B cell (primary cell): ENCODE data around the gene BRINP3. TPM values are rescaled to one million over a fixed set of nuclear protein-coding genes. Genes with fewer than 3 reads are reported as not detected.

ENCODE experiments used
- ATAC-seq: fragments of 200-7000 bp; cut with Tn5 transposase; one replicate; pipeline ENCODE4 v1.10.0; 2021; ENCODE audit warnings: low read depth, mild to moderate bottlenecking, moderate number of reproducible peaks, moderate library complexity
- CTCF ChIA-PET: fragments of 350-600 bp; sonication (Branson Sonifier 250); formaldehyde crosslinking; loops from one replicate; lab custom pipeline; 2021; ENCODE audit warnings: antibody characterized with exemption, inconsistent platforms; lab: Charles Lee
- POLR2A ChIA-PET: fragments of 350-600 bp; sonication (Branson Sonifier 250); formaldehyde crosslinking; loops from one replicate; lab custom pipeline; 2021; ENCODE audit warnings: antibody characterized with exemption; lab: Charles Lee
- DNase-seq: peaks from one replicate; pipeline ENCODE4 v3.0.0; 2013
- H2AFZ ChIP-seq: 2 replicates; pipeline ENCODE4 v1.6.1; 2012; ENCODE audit warnings: mild to moderate bottlenecking, low read depth, low read length; ENCODE audit not compliant: insufficient read depth, poor library complexity, severe bottlenecking
- H3K27ac ChIP-seq, 2 donors: 1 replicate in 1 of 2; 2 replicates in 1 of 2; pipeline ENCODE4 v1.5.1; 2012 to 2013; ENCODE audit warnings: low read length in 2 of 2, mild to moderate bottlenecking in 2 of 2, moderate library complexity in 1 of 2
- H3K27me3 ChIP-seq, 4 experiments: fragments of 200-600 bp in 1 of 4; sonication (generic) in 1 of 4; replicated peaks in 1 of 4; 1 replicate in 2 of 4; 2 replicates in 2 of 4; pipeline versions ENCODE4 v1.6.1 to v1.7.0; 2013 to 2016; ENCODE audit warnings: low read length in 3 of 4, mild to moderate bottlenecking in 2 of 4, mixed read lengths in 1 of 4, moderate library complexity in 1 of 4; ENCODE audit not compliant: insufficient read depth in 4 of 4, control insufficient read depth in 3 of 4; ENCODE audit errors: control extremely low read depth in 1 of 4
- H3K36me3 ChIP-seq, 2 experiments: replicated peaks in 1 of 2; 1 replicate in 1 of 2; 2 replicates in 1 of 2; pipeline versions ENCODE4 v1.6.1 to v1.7.1; 2013; ENCODE audit warnings: low read length in 1 of 2; ENCODE audit not compliant: insufficient read depth in 2 of 2, control insufficient read depth in 1 of 2; ENCODE audit errors: control extremely low read depth in 1 of 2, extremely low read depth in 1 of 2
- H3K4me1 ChIP-seq, 2 donors: fragments of 200-600 bp in 1 of 2; sonication (generic) in 1 of 2; 1 replicate in 1 of 2; 2 replicates in 1 of 2; pipeline versions ENCODE4 v1.5.1 to v1.6.1; 2013 to 2017; ENCODE audit warnings: low read length in 2 of 2; ENCODE audit not compliant: control insufficient read depth in 2 of 2, insufficient read depth in 2 of 2
- H3K4me2 ChIP-seq: replicated peaks from 2 replicates; pipeline ENCODE3; 2012; ENCODE audit warnings: mild to moderate bottlenecking, low read depth, low read length; ENCODE audit not compliant: poor library complexity, severe bottlenecking
- H3K4me3 ChIP-seq, 5 experiments: fragments of 200-600 bp in 1 of 5; sonication (generic) in 1 of 5; 1 replicate in 3 of 5; 2 replicates in 2 of 5; pipeline versions ENCODE4 v1.5.1 to v1.7.0; 2011 to 2016; ENCODE audit warnings: low read length in 4 of 5, mild to moderate bottlenecking in 4 of 5, low read depth in 2 of 5, control low read depth in 1 of 5, moderate library complexity in 1 of 5; ENCODE audit not compliant: insufficient read depth in 1 of 5; ENCODE audit errors: control extremely low read depth in 1 of 5, extremely low read depth in 1 of 5
- H3K79me2 ChIP-seq: fragments of 200-600 bp; sonication (generic); one replicate; pipeline ENCODE4 v1.6.0; 2016; ENCODE audit warnings: low read length; ENCODE audit not compliant: control insufficient read depth, insufficient read depth
- H3K9ac ChIP-seq: fragments of 200-600 bp; sonication (generic); 2 replicates; pipeline ENCODE4 v1.6.1; 2017; ENCODE audit warnings: mild to moderate bottlenecking, low read length, moderate library complexity
- H3K9me3 ChIP-seq, 3 donors: one replicate each; pipeline versions ENCODE4 v1.6.1 to v1.7.1; 2013; ENCODE audit warnings: low read length in 2 of 3; ENCODE audit not compliant: control insufficient read depth in 2 of 3, insufficient read depth in 1 of 3; ENCODE audit errors: control extremely low read depth in 1 of 3
- H4K20me1 ChIP-seq: 2 replicates; pipeline ENCODE4 v1.6.0; 2012; ENCODE audit warnings: mild to moderate bottlenecking, low read length; ENCODE audit not compliant: insufficient read depth, control insufficient read depth, poor library complexity, severe bottlenecking
- H3K27ac Mint-ChIP-seq: one replicate; pipeline ENCODE4 v1.8.0; 2021; ENCODE audit warnings: mixed read lengths
- H3K27me3 Mint-ChIP-seq: one replicate; pipeline ENCODE4 v1.8.0; 2021; ENCODE audit warnings: mixed read lengths
- H3K4me1 Mint-ChIP-seq: one replicate; pipeline ENCODE4 v1.8.0; 2021; ENCODE audit warnings: mixed read lengths
- H3K4me3 Mint-ChIP-seq: one replicate; pipeline ENCODE4 v1.8.0; 2021; ENCODE audit warnings: mixed read lengths
- H3K9me3 Mint-ChIP-seq: one replicate; pipeline ENCODE4 v1.8.0; 2022; ENCODE audit warnings: mixed read lengths; ENCODE audit not compliant: insufficient read depth
- EZH2 ChIP-seq: IDR thresholded peaks from 2 replicates; pipeline ENCODE4 v1.6.1; 2012; ENCODE audit warnings: borderline replicate concordance, low read depth, mild to moderate bottlenecking, moderate library complexity, low read length; ENCODE audit not compliant: insufficient read depth, poor library complexity, severe bottlenecking
- WGBS: methylation state at CpG from one replicate; pipeline ENCODE4 v1.1.5; 2013; ENCODE audit warnings: missing lambda C conversion rate; ENCODE audit not compliant: insufficient coverage; 5-methylcytosine and 5-hydroxymethylcytosine counted together
- intact Hi-C: fragments of 100-400 bp; cut with micrococcal nuclease; formaldehyde crosslinking; loops from one replicate; pipeline ENCODE4 v1.10.0; 2022
- polyA plus RNA-seq: library from polyadenylated mRNA; depleted of rRNA; stranded (reverse); fragments of >200 nt; gene quantifications from 2 replicates; pipeline ENCODE4 v1.2.3, GENCODE V29; 2012
- total RNA-seq, 2 donors: library from RNA; stranded (reverse); fragments of 120-200 nt in 1 of 2; gene quantifications; 1 replicate in 1 of 2; 2 replicates in 1 of 2; pipeline versions ENCODE4 v1.2.3 to v1.2.4, GENCODE V29; 2013 to 2022
- TF ChIP-seq, protein P1 (sequence below): fragments of 200-600 bp; IDR thresholded peaks from one replicate; pipeline ENCODE4 v1.8.0; 2022; ENCODE audit warnings: antibody characterized with exemption, mild to moderate bottlenecking

Gene BRINP3
- total and polyA plus RNA-seq, 2 donors (not counting 1 experiment from before 2014, with no cell fraction given) = not detected

- WGBS = 97% methylated on average over 9 of the region's 12 CpGs
- ChIA-PET POLR2A (no interaction called here), CTCF (no interaction called here)
- DNase-seq (no peak), ATAC-seq (no peak)
- intact Hi-C loops = no loop called here
- Mint-ChIP-seq H3K27me3 (no peaks in the 10 kb centered on the region), H3K4me1 (no peaks in the 10 kb centered on the region), H3K9me3 (no peaks in the 10 kb centered on the region), H3K4me3 (no peak overlapping the region), H3K27ac (no peak overlapping the region)
- Histone ChIP-seq H4K20me1 (no peaks in the 10 kb centered on the region), H3K27ac (no peak overlapping the region), H3K27me3 (no peaks in the 10 kb centered on the region), H2AFZ (no peak overlapping the region), H3K9ac (no peak overlapping the region), H3K9me3 (peaks cover 0 to 4% (median 0%) of the 10 kb centered on the region in 3 donors), H3K79me2 (no peaks in the 10 kb centered on the region), H3K4me2 (no peak overlapping the region), H3K4me1 (no peaks in the 10 kb centered on the region), H3K36me3 (no peaks in the 10 kb centered on the region), H3K4me3 (no peak overlapping the region)
- TF ChIP-seq, protein P1, sequence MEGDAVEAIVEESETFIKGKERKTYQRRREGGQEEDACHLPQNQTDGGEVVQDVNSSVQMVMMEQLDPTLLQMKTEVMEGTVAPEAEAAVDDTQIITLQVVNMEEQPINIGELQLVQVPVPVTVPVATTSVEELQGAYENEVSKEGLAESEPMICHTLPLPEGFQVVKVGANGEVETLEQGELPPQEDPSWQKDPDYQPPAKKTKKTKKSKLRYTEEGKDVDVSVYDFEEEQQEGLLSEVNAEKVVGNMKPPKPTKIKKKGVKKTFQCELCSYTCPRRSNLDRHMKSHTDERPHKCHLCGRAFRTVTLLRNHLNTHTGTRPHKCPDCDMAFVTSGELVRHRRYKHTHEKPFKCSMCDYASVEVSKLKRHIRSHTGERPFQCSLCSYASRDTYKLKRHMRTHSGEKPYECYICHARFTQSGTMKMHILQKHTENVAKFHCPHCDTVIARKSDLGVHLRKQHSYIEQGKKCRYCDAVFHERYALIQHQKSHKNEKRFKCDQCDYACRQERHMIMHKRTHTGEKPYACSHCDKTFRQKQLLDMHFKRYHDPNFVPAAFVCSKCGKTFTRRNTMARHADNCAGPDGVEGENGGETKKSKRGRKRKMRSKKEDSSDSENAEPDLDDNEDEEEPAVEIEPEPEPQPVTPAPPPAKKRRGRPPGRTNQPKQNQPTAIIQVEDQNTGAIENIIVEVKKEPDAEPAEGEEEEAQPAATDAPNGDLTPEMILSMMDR = no peak
- no peak for TF ChIP-seq EZH2
These were observed 33.2 kb downstream of the BRINP3 start for GRCh38 chr1:190444464-190444863.

GRCh38 chr1:190439447-190439846 lies 38.2 kb downstream of the BRINP3 start:
- no peak for ATAC-seq

More at GRCh38 chr1:190439447-190439846, 38.2 kb downstream of the BRINP3 start:
- Mint-ChIP-seq H3K4me1 (no peaks in the 10 kb centered on the region), H3K9me3 (no peaks in the 10 kb centered on the region), H3K27ac (no peak overlapping the region), H3K27me3 (no peaks in the 10 kb centered on the region), H3K4me3 (no peak overlapping the region)
- H3K4me3 ChIP-seq = no peak overlapping the region
- CTCF ChIA-PET = no interaction called here
- no peaks in the 10 kb centered on the region for H3K4me1 ChIP-seq
- no peak overlapping the region for H3K4me2 ChIP-seq
- H3K27me3 ChIP-seq = no peaks in the 10 kb centered on the region
- H3K79me2 ChIP-seq = no peaks in the 10 kb centered on the region
- WGBS = 75% methylated on average over 1 of the region's 2 CpGs
- no peak for DNase-seq
- no peak overlapping the region for H3K9ac ChIP-seq
- H3K9me3 ChIP-seq = peaks cover 0 to 2% (median 0%) of the 10 kb centered on the region in 3 donors
- H3K27ac ChIP-seq = no peak overlapping the region
- POLR2A ChIA-PET = no interaction called here
- H2AFZ ChIP-seq = no peak overlapping the region
- intact Hi-C loops = no loop called here
- H4K20me1 ChIP-seq = no peaks in the 10 kb centered on the region
- no peaks in the 10 kb centered on the region for H3K36me3 ChIP-seq
- no peak for TF ChIP-seq EZH2
- TF ChIP-seq, protein P1 = no peak
